DND-41 (cell line): Measurements from ENCODE around the gene FOXN1.

Experiments used
- CTCF ChIP-seq: IDR thresholded peaks from 2 replicates; pipeline ENCODE4 v1.5.1; 2012; ENCODE audit warnings: borderline replicate concordance, low read length, moderate library complexity, mild to moderate bottlenecking; ENCODE audit not compliant: poor library complexity, severe bottlenecking; ENCODE audit errors: extremely low read depth
- EZH2 ChIP-seq: IDR thresholded peaks from 3 replicates; pipeline ENCODE4 v1.6.1; 2012; ENCODE audit warnings: borderline replicate concordance, low read depth, mild to moderate bottlenecking, moderate library complexity, low read length, inconsistent platforms; ENCODE audit not compliant: severe bottlenecking

GRCh38 chr17:28495635-28496034, 10.5 kb upstream of the FOXN1 start:
- TF ChIP-seq CTCF (no peak), EZH2 (no peak)
